ENCODE data around the gene KLF9.

The KLF9 gene

GRCh38 chr9:70352356-70352755, 62.1 kb downstream of the KLF9 start:
- DNase-seq = no peak

GRCh38 chr9:70347046-70347445, 67.4 kb downstream of the KLF9 start:
- no peak for DNase-seq

GRCh38 chr9:70340572-70340971, 73.9 kb downstream of the KLF9 start:
- no peak for DNase-seq

Data from activated CD4-positive, alpha-beta T cell treated with anti-CD3 and anti-CD28 coated beads for 1 hour (primary cell).